ENCODE data around the gene SATB2. TPM values are rescaled to one million over a fixed set of nuclear protein-coding genes. Genes with fewer than 3 reads are reported as not detected.

SATB2 gene
- total RNA-seq, 1 experiment from 2014 or later, result 11.2 TPM

- intact Hi-C loops (cut with micrococcal nuclease; ENCODE audit: unreplicated experiment), result no loop called here
- H3K27ac Mint-ChIP-seq (ENCODE audit: unreplicated experiment), result no peak overlapping the region
- H3K4me3 Mint-ChIP-seq (ENCODE audit: low read depth, unreplicated experiment), result no peak overlapping the region
- H3K27me3 Mint-ChIP-seq (ENCODE audit: unreplicated experiment), result peaks cover 30% of the 10 kb centered on the region
- H3K9me3 Mint-ChIP-seq (ENCODE audit: low read depth, unreplicated experiment), result no peaks in the 10 kb centered on the region
- peaks cover 21% of the 10 kb centered on the region for H3K36me3 Mint-ChIP-seq (ENCODE audit: insufficient read depth, unreplicated experiment)
- CTCF ChIA-PET, result no interaction called here
- no peaks in the 10 kb centered on the region for H3K4me1 Mint-ChIP-seq (ENCODE audit: low read depth, unreplicated experiment)
- no TSS peak for BruUV-seq (replicated peaks)
- DNase-seq, result no peak
- TF ChIP-seq, protein P1, sequence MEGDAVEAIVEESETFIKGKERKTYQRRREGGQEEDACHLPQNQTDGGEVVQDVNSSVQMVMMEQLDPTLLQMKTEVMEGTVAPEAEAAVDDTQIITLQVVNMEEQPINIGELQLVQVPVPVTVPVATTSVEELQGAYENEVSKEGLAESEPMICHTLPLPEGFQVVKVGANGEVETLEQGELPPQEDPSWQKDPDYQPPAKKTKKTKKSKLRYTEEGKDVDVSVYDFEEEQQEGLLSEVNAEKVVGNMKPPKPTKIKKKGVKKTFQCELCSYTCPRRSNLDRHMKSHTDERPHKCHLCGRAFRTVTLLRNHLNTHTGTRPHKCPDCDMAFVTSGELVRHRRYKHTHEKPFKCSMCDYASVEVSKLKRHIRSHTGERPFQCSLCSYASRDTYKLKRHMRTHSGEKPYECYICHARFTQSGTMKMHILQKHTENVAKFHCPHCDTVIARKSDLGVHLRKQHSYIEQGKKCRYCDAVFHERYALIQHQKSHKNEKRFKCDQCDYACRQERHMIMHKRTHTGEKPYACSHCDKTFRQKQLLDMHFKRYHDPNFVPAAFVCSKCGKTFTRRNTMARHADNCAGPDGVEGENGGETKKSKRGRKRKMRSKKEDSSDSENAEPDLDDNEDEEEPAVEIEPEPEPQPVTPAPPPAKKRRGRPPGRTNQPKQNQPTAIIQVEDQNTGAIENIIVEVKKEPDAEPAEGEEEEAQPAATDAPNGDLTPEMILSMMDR (IDR thresholded peaks at IDR 0.05; ENCODE audit: unreplicated experiment), result no peak
Measured at GRCh38 chr2:199464606-199465352, 7.0 kb upstream of the SATB2 start.

DNA sequence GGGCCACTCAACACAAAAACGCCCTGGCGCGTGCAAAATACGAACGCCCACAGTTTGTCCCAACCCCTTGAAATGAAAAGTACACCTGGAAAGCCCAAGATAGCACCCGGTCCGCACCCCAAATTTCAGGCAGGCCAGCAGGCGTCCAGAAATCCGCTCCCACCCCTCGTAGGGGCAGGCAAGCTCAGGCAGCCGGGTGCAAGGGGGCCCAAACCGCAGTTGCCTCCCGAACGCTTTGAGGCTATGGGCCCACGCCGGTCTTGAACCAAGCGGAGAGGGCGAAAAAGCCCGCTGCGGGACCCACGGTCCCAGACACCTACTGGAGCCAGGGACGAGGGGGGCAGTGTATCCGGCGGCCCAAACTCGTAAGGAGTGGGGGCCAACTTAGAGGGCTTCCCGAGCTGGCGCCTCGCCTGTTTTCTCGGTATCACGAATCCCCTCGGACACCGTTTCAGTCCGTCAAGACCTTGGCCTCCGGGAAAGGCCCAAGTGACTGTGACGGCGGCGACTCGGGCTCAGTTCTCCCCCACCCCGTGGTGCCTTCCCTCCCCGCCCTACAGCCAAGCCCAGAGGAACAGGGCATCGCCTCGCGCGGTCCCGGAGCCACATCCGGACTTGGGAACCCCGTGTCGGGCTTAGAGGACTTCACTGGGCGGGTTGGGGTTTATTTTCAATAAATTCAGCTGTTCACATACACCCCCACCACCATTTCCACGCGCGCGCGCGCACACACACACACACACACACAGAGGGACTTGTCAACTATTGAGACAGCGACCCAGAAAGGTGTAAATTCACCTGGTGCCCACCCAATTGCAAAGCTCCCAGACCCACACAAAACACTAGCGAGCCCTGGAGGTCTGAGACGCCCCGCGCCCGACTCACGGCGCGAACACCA lies 6.2 kb upstream of the SATB2 start:
- CTCF ChIA-PET, result no interaction called here
- TF ChIP-seq, protein P1 (IDR thresholded peaks at IDR 0.05; ENCODE audit: unreplicated experiment), result no peak
- Mint-ChIP-seq H3K36me3 (ENCODE audit: insufficient read depth, unreplicated experiment) (peaks cover 29% of the 10 kb centered on the region), H3K27me3 (ENCODE audit: unreplicated experiment) (peaks cover 30% of the 10 kb centered on the region), H3K4me3 (ENCODE audit: low read depth, unreplicated experiment) (peak overlapping the region; percentile 77), H3K4me1 (ENCODE audit: low read depth, unreplicated experiment) (no peaks in the 10 kb centered on the region), H3K9me3 (ENCODE audit: low read depth, unreplicated experiment) (no peaks in the 10 kb centered on the region), H3K27ac (ENCODE audit: unreplicated experiment) (no peak overlapping the region)
- no TSS peak for BruUV-seq (replicated peaks)
- intact Hi-C loops (cut with micrococcal nuclease; ENCODE audit: unreplicated experiment), result no loop called here
- no peak for DNase-seq

DNA sequence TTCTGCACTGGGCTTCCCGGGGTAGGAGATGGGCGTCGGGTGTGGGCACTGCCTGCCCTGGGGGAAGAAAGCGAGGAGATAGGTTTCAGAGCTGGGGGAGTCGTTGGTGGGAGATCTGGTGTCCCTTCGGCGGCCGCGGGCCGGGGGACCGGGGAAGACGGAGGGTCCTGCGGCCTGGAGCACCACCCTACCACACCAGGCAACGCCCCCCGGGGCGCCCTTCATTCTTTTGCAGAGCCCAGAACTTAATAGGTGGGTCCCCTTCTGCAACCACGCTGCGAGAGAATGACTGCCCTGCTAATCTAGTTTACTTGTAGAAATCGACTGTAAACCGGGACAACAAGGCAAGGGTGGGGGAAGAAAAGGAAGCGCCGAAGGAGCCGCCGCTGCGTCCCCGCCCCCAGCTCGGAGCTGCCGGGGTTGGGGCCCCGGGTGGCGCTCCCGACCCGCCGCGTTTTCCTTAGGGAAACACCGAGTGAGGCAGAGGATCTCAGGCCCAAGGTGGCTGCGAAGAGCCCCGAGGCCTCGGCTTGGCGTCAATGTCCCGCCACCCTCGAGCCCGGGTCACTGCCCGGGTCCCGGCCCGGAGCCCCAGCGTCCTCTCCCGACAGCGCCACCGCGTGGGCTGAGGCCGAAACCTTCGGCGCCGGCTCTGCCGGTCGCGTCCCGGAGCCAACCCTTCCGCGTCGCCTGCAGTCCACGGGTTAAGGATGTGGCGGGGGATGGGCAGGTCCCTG lies 5.4 kb upstream of the SATB2 start:
- BruUV-seq (replicated peaks), result no TSS peak
- CTCF ChIA-PET, result interaction anchor here (0.7 kb wide), 1 partner anchor 919 kb away, joined by 3 read pairs; no protein-coding TSS in a partner anchor
- Mint-ChIP-seq H3K27ac (ENCODE audit: unreplicated experiment) (peak overlapping the region; percentile 34), H3K27me3 (ENCODE audit: unreplicated experiment) (peaks cover 30% of the 10 kb centered on the region), H3K9me3 (ENCODE audit: low read depth, unreplicated experiment) (no peaks in the 10 kb centered on the region), H3K36me3 (ENCODE audit: insufficient read depth, unreplicated experiment) (peaks cover 38% of the 10 kb centered on the region), H3K4me1 (ENCODE audit: low read depth, unreplicated experiment) (no peaks in the 10 kb centered on the region), H3K4me3 (ENCODE audit: low read depth, unreplicated experiment) (peak overlapping the region; percentile 77)
- TF ChIP-seq, protein P1 (IDR thresholded peaks at IDR 0.05; ENCODE audit: unreplicated experiment), result peak; percentile 87
- peak; percentile 90 for DNase-seq
- intact Hi-C loops (cut with micrococcal nuclease; ENCODE audit: unreplicated experiment), result no loop called here

DNA sequence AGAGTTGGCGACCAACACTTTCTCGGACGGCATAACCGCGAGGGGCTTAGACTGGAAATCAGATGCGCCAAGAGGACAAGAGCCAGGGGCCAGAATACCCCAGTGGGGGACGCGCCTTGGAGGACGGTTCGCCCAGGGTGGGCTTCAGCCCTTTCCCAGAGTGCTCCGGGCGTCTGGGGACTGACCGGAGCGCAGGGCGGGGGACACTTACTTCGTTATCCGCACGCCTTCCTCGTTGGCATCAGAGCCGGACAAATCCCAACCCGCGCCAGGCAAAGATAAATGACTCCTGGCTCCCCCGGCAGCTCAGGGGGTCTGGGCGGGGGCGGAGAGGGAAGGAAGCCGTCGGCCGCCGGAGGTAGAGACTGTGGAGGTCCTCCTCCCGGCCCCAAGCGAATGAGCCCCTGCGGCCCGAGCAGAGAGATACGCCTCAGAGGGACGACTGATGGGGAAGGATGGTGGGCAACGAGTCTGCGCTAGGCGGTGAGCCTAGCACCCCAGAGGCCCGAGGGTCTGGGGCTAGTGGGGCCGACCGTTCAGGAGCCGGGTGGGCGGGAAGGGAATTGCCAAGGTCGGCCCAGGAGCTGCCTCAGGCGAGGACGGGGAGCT lies 4.7 kb upstream of the SATB2 start:
- Mint-ChIP-seq H3K27me3 (ENCODE audit: unreplicated experiment) (peaks cover 30% of the 10 kb centered on the region), H3K9me3 (ENCODE audit: low read depth, unreplicated experiment) (no peaks in the 10 kb centered on the region), H3K4me3 (ENCODE audit: low read depth, unreplicated experiment) (peak overlapping the region; percentile 77), H3K27ac (ENCODE audit: unreplicated experiment) (peak overlapping the region; percentile 34), H3K4me1 (ENCODE audit: low read depth, unreplicated experiment) (no peaks in the 10 kb centered on the region), H3K36me3 (ENCODE audit: insufficient read depth, unreplicated experiment) (peaks cover 44% of the 10 kb centered on the region)
- DNase-seq, result no peak
- CTCF ChIA-PET, result interaction anchor here (0.7 kb wide), 1 partner anchor 919 kb away, joined by 3 read pairs; no protein-coding TSS in a partner anchor
- intact Hi-C loops (cut with micrococcal nuclease; ENCODE audit: unreplicated experiment), result no loop called here
- TF ChIP-seq, protein P1 (IDR thresholded peaks at IDR 0.05; ENCODE audit: unreplicated experiment), result no peak
- no TSS peak for BruUV-seq (replicated peaks)

All from Calu3 (cell line).